GM21381 (cell line): Measurements from ENCODE around the gene PTPA.

Source experiments
- ATAC-seq: cut with Tn5 transposase; IDR thresholded peaks from one replicate; pipeline ENCODE4 v1.9.1; 2021; ENCODE audit warnings: mild to moderate bottlenecking, moderate library complexity; ENCODE audit not compliant: unreplicated experiment

The PTPA gene

DNA sequence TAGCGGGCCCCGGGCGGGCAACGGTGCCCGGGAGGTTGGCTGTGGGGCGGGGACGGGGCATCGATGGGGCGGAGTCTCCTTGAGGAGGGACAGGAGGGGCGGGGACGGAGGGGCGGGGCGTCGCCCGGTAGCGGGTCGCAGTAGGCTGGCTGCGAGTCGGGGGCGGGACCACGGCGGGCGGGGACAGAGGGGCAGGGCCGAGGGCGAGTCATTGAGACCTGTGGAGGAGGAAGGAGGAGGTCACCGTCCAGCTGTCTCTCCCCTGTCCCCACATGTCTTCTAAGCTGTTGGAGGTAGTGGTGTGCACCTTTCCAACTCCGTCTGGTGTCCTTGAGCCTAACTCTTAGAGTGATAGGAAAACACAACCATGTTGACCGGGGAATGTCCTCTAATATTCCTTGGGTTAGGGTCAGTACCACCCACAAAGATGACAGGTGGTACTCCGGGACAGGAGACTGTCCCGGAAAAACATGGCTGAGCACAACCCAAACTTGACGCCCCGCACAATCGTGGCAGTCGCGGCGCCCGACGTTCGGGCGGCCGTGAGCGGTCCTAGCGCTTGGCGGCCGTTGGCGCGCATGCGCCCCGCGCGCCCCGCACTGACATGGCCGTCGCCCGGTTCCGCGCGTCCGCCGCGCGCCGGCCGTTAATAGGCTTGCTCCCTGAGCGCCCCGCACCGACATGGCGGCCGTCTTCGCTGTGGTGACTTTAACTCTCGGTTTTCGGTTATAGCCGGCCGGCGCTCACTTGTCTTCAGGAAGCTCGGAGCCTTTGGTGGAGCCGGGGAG, at the start of gene PTPA, which contains the start of gene CRAT:
TSS of gene PTPA (plus strand) at position 676 of the 788 bp plus-strand sequence. CDS start 186 bp downstream, outside the sequence.
TSS of gene CRAT (minus strand) at position 54 of the 788 bp plus-strand sequence. CDS start 284 bp downstream, outside the sequence.
- ATAC-seq: peak; percentile 82

- ATAC-seq: no peak
Observed at GRCh38 chr9:129063061-129063460, 48.2 kb upstream of the PTPA start.

DNA sequence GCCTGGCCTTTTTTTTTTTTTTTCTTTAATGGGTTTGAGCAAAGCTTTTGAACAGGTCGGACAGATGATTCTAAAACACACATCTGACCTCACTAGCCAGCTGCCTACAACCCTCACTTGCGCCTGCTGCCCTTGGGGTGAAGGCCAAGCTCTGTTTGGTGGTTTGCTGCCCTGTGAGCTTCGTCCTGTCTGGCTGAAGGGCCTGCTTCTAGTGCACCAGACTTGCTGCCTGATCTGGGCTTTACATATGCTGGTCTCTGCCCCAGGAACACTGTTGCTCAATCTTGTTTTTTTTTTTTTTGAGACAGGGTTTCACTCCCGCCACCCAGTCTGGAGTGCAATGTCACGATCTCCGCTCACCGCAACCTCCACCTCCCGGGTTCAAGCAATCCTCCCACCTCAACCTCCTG, 46.7 kb upstream of the PTPA start:
- ATAC-seq: no peak

DNA sequence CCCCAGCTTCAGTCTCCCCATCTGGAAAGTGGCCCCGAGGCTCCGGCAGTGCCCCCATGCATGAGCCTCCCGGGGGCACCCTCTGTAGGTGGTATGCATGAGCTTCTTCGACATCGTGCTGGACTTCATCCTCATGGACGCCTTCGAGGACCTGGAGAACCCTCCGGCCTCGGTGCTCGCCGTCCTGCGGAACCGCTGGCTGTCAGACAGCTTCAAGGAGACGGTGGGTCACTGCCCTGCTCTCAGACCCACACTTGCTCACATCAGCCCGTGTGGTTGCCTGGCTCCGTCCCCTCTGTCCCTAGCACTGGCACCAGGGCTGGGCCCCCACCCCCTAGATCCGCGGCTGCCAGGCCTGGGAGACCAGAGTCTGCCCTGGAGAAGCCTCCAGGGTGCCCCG, 43.1 kb upstream of the PTPA start:
- no peak for ATAC-seq

- ATAC-seq: no peak
Observed at GRCh38 chr9:129068990-129069861, 42.0 kb upstream of the PTPA start.

DNA sequence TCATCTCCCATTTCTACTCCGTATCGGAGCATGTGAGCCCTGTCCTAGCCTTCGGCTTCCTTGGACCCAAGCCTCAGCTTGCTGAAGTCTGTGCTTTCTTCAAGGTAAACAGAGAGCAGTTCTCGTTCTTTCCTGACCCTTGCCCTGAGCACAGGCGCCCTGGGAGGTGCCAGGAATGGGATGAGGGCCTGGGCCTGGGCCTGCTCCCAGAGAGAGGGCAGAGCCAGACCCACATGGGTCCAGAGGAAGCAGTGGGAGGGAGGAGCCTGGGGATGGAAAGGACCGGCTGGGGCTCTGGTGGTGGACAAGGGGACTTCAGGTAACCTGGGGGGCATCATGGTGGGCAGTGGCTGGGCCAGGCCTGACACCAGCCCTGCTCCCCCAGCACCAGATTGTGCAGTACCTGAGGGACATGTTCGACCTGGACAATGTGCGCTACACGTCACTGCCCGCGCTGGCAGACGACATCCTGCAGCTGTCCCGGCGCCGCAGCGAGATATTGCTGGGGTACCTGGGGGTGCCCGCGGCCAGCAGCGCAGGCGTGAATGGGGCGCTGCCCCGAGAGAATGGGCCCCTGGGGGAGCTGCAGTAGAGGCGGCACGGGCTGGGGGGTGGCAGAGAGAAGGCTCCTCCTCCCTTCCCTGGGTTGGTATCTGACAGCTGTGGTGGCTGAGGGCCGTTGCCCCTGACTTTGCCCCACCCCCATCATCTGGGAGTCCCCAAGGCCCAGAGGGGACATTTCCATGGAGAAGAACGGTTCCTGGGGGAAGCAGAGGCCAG, 41.2 kb upstream of the PTPA start:
- no peak for ATAC-seq

DNA sequence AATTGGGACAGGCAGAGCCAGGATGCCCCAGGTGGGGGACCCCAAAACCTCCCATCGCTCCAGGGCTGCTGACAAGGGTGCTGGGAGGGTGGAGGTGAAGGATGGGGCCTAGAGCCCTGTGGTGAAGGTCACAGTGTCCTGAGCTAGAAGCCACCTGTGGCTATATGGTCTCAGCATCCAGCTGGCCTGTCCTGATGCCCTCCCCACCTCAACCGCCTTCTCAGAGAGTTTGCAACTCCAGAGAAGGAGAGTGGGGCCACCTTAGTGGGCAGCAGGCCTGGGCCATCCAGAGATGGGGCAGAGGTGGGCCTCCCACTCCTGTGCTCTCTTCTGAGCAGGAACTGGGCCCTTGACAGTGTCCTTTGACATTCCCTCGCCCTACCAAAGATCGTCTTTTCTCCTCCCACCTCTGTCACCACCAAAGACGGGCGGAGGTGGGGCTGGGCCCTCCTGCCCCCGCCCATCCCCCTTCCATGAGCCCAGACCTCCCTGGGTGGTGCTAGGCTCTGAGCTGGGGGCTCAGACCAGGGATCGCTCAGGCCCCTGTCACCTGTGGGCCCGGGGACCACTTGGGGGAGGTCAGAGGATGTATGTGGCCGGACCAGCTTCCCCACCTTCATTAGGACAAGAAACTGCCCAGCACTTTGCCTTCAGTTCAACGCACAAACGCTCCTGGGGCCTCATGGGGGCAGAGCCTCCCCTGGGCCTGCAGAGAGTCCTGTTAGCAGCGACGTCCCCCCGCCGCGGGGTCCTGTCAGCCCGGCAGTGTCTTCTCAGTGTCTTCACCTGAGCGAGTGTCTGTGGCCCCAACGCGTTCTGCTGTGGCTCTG, 40.3 kb upstream of the PTPA start:
- ATAC-seq: no peak

DNA sequence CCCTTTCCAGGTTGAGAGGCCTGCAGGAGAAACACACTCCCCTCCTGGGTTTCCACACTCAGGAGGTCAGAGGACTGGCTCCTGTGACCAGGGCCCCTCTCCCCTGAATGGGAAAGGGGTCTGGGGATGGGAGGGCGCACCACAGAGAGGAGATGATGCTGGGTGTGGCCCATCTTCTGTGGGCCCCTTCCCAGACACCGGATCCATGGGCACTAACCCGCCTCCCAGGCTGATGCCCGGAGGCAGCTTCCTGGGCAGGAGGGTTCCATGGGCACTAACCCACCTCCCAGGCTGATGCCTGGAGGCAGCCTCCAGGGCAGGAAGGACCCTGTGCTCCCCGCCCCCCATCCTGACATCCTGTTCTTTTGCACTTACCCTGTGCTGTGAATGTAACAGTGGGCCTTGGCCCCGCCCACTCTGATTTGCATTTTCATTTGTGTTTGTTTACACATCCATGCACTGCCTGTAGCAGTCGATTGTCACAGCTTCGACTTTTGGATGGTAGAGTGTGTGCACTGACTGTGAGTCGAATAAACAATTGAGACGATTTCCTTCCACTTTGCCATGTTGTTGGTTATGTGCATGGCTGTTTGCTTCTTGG, 39.6 kb upstream of the PTPA start:
- no peak for ATAC-seq

DNA sequence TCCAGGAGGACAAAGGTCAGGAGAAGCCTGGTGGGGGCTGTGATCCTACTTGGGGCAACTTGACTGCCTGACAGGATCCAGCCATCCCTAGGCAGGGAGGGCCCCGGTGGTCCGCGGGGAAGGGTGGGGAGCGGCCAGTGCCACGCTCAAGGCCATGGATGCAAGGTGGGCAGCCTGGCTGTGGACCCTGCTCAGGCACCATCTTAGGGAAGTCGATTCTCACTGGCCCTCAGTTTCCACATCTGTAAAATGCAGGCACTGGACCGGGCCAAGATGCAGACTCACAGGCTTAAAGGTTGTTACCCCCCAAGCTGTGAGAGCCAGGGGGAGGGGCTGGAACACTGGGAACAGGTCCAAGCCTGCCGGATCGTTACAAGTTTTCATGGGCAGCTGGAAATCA, 39.0 kb upstream of the PTPA start:
- ATAC-seq: no peak

DNA sequence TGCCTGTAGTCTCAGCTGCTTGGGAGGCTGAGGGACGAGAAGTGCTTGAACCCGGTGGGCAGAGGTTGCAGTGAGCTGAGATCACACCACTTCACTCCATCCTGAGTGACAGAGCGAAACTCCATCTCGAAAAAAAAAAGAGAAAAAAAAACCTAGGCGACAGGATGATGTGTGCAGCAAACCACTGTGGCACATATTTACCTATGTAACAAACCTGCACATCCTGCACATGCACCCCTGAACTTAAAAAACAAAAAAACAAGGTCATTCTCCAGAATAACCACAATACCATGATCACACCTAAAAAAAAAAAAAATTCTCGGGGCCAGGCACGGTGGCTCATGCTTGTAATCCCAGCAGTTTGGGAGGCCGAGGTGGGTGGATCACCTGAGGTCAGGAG, 37.8 kb upstream of the PTPA start:
- no peak for ATAC-seq

- ATAC-seq: no peak
Observed at GRCh38 chr9:129074106-129074505, 37.1 kb upstream of the PTPA start.

DNA sequence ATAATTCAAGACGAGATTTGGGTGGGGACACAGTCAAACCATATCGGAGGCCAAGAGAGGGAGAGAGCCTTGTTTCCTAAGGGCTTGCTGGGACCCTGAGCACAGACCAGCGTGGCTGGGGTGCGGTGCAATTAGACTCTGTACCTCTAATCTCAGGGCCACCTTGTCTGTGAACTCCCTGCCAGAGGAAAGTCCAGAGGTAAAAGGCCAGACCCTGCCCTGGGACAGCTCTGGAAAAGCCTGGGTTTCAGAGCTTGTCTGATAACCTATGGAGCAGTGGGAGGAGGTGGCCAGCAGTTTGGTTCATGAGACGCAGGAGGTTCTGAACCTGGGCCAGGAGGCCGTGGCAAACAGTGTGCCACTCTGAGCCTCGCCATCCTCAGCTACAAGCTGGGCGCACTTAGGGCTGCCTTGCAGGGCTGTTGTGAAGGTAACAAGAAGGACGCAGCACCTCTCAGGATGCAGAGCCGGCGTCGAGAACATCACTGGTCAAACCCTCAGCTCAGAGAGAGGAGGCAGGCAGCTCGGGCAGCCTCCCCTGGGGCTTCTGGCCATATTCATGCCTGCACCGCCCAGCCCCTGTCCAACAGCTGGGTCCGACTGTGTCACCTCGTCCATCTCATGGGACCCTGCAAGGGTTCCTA, 35.1 kb upstream of the PTPA start:
- ATAC-seq: no peak

GRCh38 chr9:129076640-129077037, 34.6 kb upstream of the PTPA start:
- no peak for ATAC-seq

- ATAC-seq: no peak
Observed at GRCh38 chr9:129077236-129077635, 34.0 kb upstream of the PTPA start.

DNA sequence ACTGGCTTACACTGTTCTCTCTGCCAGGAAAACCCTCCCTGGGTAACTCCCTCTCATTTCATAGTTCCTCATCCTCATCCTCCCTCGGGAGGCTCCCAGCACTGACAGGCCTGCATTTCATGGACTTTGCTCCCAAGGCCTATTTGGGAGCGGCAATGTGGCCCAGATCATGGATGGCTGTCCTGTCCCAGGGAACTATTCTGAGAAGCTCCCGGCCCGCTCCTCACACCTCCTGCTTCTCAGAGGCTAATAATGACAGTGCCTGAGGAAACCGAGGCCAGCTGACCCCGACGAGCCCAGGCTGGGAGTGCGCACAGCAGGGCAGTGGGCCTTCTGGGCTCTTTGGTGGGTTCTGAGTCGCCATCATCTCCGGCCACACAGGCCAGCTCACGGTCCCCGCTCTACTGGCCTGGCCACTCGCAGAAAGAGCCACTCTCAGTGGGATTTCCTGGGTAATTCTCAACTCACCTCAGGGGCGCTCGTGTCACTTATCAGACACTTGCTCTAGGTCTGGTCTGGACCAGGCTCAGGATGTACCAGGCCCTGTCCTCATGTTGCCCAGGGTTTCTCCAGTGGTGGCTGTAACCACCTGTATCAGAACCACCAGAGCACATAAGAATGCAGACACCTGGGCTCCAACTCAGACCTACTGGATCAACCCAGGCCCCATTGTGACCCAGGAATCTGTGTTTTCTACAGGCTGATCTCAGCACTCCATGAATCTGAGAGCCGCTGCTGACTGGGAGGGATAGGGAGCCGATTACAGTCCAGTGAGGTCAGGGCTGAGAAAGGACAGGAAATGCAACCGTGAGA, 32.3 kb upstream of the PTPA start:
- no peak for ATAC-seq

- no peak for ATAC-seq
Observed at GRCh38 chr9:129079829-129080228, 31.4 kb upstream of the PTPA start.

DNA sequence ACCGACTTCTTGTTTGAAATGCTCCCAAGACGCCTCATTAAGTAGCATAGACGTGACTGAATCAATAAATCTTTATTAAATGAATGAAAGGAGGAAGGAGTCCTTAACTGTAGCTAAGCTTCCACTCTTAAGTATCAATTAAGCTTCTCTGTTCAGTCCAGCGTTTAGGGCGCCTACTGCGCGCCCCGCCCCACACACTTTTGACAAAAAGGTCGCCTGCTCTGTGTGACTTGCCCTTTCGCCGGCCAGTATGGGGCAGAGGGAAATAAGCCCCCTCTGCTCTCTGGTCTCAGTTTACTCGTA, 31.0 kb upstream of the PTPA start:
- ATAC-seq: no peak

DNA sequence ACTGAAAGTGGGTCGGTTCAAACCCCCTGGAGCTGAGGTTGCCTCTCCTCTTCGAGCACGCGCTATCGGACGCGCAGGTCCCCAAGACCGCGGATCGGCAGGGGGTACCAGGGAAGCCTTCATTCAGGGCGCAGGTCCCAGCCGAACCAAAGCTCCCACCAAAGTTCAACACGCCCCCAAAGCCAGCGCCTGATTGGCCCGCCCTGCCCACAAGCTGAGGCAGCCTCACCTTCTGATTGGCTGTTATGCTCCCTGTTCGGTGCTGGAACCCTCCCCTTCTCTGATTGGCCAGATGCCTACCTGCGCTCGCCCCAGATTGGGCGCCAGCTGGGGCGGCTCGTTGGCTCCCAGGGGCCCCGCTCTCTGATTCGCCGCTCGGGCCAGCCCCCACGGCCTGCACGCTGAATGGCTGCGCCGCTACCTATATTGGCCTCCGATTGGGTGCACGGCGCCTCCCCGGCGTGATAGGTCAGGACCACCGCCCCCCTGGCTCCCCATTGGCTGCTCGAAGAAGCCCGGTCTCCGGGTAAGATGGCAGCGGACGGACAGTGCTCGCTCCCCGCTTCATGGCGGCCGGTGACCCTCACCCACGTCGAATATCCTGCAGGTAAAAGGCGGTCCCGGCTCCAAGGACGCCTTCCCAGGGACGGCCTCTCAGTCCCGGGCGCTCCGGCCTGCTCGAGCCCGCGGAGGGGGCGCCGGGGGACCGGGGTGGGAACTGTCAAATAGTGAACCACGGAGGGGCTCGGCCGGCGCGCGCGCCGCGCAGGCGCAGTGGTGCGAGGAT, 30.4 kb upstream of the PTPA start, which contains the start of gene DOLPP1:
TSS of gene DOLPP1 (plus strand) at position 511 of the 787 bp plus-strand sequence. CDS start at position 532, 21 bp downstream.
- ATAC-seq: peak; percentile 93
